SK-MEL-5 (cell line): ENCODE measurements around the gene TTLL5. TPM values are rescaled to one million over a fixed set of nuclear protein-coding genes. Genes with fewer than 3 reads are reported as not detected.

Source experiments
- DNase-seq: peaks from one replicate; pipeline ENCODE4 v3.0.0-alpha.2; 2016; ENCODE audit warnings: low read depth, low spot score
- in situ Hi-C: cut with HindIII; loops from 2 replicates; pipeline ENCODE4 v1.10.0; 2016; ENCODE audit warnings: low sequenced_read_pairs, high pct_unique_total_duplicates, low pct_unique_long_range_greater_than_20kb
- total RNA-seq: library from RNA; depleted of rRNA; stranded (reverse); fragments of >200 nt; shearing (Covaris generic); gene quantifications from 2 replicates; pipeline ENCODE4 v1.2.3, GENCODE V29; 2014

Gene TTLL5
- total RNA-seq, 1 experiment from 2014 or later, result 10.6 TPM

DNA sequence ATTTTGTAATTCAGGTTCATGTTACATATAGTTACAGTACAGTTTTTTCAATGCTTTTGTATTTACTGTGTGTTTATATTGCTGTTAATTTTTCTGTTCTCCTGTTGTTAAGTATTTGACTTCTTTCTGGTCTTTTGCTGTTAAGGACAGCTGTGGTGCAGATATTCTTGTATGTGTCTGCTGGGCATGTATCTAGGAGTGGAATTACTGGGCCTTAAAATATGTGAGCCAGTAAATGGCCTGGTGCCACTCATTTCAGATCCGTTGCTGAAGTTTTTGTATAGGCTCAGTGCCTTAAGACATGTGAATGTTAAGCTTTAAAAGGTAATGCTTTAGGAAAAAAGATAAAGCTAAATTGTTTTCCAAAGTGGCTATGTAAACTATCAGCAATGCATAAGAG lies 87.3 kb downstream of the TTLL5 start:
- in situ Hi-C loops, result no loop called here
- no peak for DNase-seq

DNA sequence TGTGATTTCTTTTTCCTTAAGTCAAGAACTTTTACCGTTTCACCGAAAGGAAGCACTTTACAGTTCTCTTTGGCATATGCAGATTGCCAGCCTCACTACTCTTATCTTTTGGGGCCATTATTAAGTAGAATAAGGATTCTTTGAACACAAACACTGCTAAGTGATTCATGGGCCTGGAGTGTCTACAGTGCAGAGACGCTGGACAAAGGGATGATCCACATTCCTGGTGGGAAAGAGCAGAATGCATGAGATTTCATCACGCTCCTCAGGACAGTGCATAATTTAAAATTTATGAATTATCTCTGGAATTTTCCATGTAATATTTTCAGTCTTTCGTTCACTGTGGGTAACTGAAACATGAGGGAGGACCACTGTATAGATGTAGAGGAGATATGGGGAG lies 90.2 kb downstream of the TTLL5 start:
- in situ Hi-C loops, result no loop called here
- no peak for DNase-seq

DNA sequence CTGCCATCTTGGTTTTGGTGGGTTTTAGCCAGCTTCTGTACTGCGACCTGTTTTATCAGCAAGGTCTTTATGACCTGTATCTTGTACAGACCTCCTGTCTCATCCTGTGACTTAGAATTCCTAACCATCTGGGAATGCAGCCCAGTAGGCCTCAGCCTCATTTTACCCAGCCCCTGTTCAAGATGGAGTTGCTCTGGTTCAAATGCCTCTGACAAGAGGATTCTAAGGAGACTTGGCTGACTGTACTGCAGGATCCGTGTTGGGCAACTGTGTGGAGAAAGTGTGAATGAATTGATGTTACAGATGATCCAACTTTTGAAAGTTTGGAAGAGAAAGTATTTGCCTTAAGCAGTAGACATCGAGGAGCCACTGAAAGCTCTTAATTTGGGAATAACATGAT lies 91.0 kb downstream of the TTLL5 start:
- in situ Hi-C loops, result no loop called here
- DNase-seq, result no peak

DNA sequence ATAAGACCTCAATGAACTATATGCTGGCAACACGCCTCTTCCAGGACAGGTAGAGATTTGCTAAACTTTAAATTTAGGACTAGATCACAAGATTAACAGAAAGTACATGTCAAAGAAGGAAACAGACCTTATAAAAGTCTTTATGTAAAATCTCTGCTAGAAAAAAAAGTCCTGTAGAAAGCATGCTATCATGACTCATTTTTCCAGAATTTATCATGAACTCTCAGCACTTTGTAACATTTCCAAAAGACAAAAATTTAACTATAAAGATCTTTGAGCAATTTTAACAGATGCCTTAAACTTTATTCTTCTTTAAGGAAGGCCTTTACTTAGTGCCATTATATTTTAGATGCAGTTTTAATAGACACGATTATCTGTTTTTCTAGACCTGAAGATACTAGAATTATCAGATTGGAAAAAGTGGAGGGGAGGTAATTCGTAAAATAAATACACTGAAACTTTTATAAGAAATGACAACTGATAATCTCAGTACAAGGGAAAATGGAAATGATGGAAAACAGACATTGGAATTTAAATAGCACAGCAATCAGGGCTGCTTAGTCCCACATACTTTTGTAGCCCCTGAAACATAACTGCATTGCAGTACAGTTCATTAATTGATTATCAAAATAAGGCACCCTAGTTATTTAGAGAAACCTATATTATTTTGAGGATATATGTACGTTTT lies 92.0 kb downstream of the TTLL5 start:
- no peak for DNase-seq
- in situ Hi-C loops, result no loop called here

- in situ Hi-C loops, result no loop called here
- no peak for DNase-seq
Observed at GRCh38 chr14:75753696-75754095, 92.7 kb downstream of the TTLL5 start.

DNA sequence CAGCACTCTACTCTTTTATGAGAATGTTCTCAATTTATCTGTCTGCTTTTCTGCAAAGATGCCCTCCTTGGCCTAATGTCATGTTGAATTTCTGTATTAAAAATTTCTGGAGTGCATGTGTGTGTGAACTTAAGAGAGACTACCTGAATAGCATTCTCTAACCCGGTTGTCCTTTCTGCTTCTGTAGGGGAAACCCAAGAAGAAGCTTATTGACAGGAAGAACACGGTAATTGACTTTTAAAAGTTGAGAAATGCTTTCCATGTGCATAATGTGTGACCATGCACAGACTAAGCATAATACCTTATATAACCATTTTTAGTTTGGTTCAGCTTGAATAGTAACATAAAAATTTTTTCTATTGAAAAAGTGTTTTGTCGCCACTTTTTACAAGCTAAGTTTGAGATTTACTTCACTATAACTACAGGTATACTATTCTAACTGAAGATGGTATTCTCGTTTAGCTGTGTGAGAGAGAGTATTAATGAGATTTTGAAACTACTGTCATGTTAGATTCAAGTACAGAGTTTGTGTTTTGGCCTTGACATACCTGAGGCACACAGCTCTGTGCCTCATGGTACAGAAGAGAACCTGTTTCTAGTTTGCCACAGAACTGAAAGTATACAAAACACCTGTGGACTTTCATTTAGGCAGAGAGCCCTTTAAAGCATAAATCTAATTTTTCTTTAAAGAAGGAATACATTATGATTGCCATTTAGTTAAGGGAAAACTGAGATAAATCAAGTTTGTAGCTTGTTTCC lies 96.8 kb downstream of the TTLL5 start:
- in situ Hi-C loops, result no loop called here
- no peak for DNase-seq

- in situ Hi-C loops, result no loop called here
- no peak for DNase-seq
Observed at GRCh38 chr14:75764020-75764419, 103.0 kb downstream of the TTLL5 start.

DNA sequence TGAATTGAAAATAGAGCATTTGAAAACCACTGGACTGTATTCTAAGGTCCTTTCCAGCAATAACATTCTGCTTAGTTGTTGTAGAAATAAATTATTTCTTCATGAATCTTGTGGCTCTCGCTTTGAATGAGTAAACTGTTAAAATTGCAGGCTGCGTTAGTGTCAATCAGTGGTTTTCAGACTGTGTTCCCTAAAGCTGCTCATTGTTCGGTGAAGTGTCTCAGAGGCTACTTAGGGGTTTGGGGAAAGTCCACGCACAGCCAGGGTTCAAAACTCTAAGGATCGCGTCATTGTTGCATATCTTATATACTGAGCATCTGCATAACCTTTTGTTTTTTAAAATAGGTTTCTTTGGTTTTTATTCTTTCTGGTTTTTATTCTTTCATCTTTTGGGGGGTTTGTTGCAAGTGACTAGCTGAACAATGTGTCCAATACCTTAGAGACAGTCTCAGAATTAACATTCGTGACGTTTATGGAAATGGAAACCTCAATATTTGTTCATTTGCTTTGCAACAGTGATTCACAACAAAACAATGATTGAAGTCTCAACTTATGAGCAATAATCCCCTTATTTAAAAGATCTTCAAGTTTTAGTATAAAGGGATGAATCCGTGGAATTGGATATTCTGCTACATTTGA lies 108.1 kb downstream of the TTLL5 start:
- no peak for DNase-seq

GRCh38 chr14:75770635-75771034 lies 109.6 kb downstream of the TTLL5 start:
- in situ Hi-C loops, result no loop called here
- no peak for DNase-seq

More for the DNA sequence above, 108.1 kb downstream of the TTLL5 start:
- in situ Hi-C loops, result no loop called here

DNA sequence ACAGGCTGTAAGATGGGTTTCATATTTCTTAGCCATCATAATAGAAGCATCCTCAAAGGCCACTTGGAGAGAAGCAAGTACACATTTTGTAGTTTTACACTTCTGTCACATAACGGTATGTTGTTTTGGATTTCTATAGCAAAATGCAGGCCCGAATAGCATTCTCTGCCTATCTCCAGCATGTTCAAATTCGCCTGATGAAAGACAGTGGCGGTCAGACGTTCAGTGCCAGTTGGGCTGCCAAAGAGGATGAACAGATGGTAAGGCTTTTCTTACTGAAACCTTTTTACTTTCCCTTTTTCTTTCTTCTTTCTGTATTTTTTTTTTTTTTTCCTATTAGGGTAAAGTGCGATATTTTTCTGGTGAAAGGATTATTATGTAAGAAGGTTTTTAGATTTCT lies 110.5 kb downstream of the TTLL5 start:
- in situ Hi-C loops, result no loop called here
- no peak for DNase-seq

DNA sequence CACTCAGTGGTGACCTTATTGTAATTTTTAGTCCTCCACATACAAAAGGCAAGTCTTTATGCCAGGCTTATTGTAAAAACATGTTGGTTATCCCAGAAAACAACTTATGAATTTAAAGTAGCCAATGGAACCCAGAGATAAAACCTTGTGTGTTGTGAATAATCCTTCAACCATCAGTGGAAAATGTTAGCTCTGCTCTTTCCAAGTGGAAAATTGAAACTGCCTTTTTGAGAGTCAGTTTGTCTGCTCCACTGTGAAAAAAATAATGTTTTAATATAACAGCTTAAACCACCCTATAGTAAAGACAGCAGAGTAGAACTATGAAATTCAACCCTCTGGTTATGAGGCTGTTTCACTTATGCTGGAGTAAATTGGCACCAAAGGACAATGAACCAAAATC lies 112.0 kb downstream of the TTLL5 start:
- DNase-seq, result no peak
- in situ Hi-C loops, result no loop called here

- no peak for DNase-seq
- in situ Hi-C loops, result no loop called here
Observed at GRCh38 chr14:75781096-75781495, 120.0 kb downstream of the TTLL5 start.

DNA sequence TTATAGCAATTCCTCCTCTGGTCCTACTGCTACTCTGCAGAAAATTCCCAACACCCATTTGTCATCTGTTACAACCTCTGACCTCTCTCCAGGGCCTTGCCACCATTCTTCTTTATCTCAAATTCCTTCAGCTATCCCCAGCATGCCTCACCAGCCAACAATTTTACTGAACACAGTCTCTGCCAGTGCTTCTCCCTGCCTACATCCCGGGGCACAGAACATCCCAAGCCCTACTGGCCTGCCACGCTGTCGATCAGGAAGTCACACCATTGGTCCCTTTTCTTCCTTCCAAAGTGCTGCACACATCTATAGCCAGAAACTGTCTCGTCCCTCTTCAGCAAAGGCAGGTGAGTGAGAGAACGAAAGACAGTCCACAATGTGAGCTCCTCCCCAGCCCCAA lies 122.1 kb downstream of the TTLL5 start:
- no peak for DNase-seq
- in situ Hi-C loops, result no loop called here

- in situ Hi-C loops, result no loop called here
- peak; percentile 20 for DNase-seq
Observed at GRCh38 chr14:75783602-75784313, 122.7 kb downstream of the TTLL5 start.

DNA sequence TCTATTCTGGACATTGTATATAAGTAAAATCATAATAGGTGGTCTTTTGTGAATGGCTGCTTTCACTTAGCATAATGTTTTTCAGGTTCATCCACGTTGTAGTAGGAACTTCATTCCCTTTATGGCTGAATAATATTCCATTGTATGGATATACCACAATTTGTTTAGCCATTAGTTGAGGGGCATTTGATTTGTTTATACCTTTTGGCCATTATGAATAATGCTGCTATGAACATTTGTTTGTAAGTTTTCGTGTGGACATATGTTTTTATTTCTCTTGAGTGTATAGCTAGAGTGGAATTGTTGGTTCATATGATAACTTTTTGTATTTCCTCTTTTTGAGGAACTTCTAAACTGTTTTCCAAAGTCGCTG lies 123.3 kb downstream of the TTLL5 start:
- in situ Hi-C loops, result no loop called here
- no peak for DNase-seq

DNA sequence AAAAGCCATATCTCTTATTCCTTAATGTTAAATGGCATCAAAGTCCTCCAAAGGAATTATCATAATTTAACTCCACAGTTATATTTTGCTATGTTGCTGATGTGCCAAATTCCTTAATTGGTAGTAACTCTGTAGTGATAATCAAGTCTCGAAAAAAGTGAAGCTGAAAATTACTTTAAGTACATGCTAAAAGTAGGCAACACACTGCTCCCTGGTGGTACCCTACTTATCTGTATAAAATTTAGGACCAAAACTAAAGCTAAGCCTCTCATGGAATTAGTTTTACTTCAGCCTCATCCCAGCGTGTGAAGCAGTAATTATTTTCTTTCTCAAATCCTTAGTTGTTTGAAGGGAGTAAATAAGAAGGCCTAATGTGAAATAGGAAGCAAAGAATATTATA lies 132.8 kb downstream of the TTLL5 start:
- peak; percentile 11 for DNase-seq

GRCh38 chr14:75794615-75795038 lies 133.6 kb downstream of the TTLL5 start:
- DNase-seq, result peak; percentile 72
- in situ Hi-C loops, result no loop called here

More for the DNA sequence above, 132.8 kb downstream of the TTLL5 start:
- in situ Hi-C loops, result no loop called here

DNA sequence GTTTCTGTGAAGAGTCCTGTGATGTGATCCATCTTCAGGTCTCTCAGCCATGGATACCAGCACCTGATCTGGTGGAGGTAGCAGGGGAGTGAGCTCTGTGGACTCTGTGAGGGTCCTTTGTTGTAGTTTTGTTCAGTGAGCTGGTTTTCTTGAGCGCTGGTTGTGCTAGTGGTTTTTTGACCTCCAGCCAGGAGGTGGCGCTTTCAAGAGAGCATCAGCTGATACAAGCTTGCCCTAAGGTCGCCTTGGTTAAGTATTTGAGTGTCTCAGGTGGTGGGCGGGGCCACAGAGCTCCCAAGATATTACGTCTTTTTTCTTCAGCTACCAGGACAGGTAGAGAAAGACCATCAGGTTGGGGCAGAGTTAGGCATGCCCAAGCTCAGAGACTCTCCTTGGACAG lies 139.7 kb downstream of the TTLL5 start:
- in situ Hi-C loops, result no loop called here
- DNase-seq, result peak; percentile 13
